Activated naive CD8-positive, alpha-beta T cell treated with anti-CD3 and anti-CD28 coated beads, Interleukin-2, amount 50 U/mL, for 24 hours (primary cell): ENCODE measurements around the gene ADAM12.

Source experiments
- ATAC-seq: fragments of 150-1000 bp; cut with Tn5 transposase; one replicate; pipeline ENCODE4 v1.10.0; 2021
- DNase-seq: peaks from one replicate; pipeline ENCODE4 v3.0.0; 2021
- H3K27ac Mint-ChIP-seq: one replicate; pipeline ENCODE4 v1.8.0; 2021; ENCODE audit warnings: mild to moderate bottlenecking, mixed read lengths
- H3K27me3 Mint-ChIP-seq: one replicate; pipeline ENCODE4 v1.8.0; 2021; ENCODE audit warnings: mixed read lengths
- H3K36me3 Mint-ChIP-seq: one replicate; pipeline ENCODE4 v1.8.0; 2021; ENCODE audit warnings: low read depth, mixed read lengths
- H3K4me1 Mint-ChIP-seq: one replicate; pipeline ENCODE4 v1.8.0; 2021; ENCODE audit warnings: mixed read lengths
- H3K4me3 Mint-ChIP-seq: one replicate; pipeline ENCODE4 v1.8.0; 2021; ENCODE audit warnings: mild to moderate bottlenecking, moderate library complexity, mixed read lengths
- H3K9me3 Mint-ChIP-seq: one replicate; pipeline ENCODE4 v1.8.0; 2021; ENCODE audit warnings: mixed read lengths

The ADAM12 gene

DNA sequence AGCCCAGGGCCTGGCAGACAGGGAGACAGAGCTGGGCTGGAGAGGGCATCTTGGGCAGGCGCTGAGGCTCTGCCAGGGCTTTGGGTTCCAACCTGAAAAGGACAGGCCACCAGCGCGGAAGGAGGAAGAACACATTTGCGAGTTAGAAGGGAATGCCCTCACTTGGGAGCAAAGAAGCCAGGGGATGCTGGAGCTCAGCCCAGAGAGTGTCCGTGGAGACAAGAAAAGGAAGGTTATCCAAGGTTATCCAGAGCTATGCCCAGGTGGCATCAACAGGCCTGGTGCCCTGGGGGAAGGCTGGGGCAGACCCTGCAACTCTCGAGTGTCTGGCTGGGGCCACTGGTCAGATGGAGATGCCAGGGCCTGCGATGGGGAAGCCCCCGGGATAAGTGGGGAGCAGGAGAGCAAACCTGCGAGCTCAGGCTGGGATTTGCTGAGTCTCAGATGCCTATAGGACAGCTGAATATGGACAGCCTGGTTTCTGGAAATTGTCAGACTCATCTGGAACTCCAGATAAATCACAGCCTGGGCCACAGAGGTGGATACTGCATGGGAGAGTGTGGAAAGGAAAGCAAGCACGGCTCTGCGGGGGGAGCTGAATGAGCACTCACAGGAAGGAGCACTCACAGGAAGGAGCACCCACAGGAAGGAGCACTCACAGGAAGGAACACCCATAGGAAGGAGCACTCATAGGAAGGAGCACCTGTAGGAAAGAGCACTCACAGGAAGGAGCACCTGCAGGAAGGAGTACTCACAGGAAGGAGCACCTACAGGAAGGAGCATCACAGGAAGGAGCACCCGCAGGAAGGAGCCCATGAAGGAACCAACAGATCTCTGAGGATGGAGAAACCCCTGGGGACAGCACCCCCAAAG lies 152.1 kb downstream of the ADAM12 start:
- ATAC-seq (no peak), DNase-seq (no peak)
- no peaks in the 10 kb centered on the region for H3K36me3 Mint-ChIP-seq
- H3K4me1 Mint-ChIP-seq, result no peaks in the 10 kb centered on the region
- no peak overlapping the region for H3K27ac Mint-ChIP-seq
- H3K27me3 Mint-ChIP-seq, result no peaks in the 10 kb centered on the region
- no peak overlapping the region for H3K4me3 Mint-ChIP-seq
- peaks cover 13% of the 10 kb centered on the region for H3K9me3 Mint-ChIP-seq

DNA sequence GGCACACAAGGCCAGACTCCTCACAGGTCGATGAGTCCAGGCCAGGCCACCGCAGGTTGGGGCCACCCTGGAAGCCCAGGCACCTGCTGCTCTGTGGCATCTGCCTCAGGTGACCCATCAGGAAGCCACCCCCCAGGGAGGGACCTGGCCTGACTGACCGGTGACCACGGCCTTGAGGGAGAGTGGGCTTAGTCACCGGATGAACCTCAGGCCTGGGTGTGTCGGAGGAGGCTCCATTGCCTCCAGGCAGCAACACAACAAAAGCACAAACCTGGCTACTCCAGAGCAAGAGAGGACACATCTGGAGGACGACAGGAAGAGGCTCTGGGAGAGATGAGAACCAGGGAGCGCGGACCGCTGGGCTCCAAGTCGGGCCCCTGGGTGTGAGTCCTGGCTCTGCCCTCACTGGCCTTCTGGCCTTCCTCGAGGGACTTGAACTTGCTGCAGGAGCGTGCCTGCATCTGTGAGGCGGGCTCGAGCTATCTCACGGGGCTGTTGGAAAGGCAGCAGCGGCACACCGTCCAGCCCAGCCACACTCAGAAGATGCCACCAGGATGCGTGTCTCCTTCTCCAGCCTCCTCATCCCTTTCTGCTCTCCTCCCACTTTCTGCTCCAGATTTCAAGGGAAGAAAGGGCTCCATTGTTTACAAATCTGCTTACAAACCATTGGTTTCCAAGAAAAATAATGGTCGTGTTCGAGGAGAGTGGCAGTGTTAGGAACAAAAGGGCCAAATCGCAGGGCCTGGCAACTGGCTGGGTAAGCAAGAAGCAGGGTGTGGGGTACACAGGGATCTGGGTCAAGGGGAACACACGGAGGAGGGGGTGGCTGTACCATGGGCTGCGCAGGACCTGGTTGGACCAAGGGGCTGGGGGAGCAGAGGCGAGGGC lies 152.9 kb downstream of the ADAM12 start:
- ATAC-seq (no peak), DNase-seq (no peak)
- Mint-ChIP-seq H3K4me3 (no peak overlapping the region), H3K27ac (no peak overlapping the region), H3K27me3 (no peaks in the 10 kb centered on the region), H3K9me3 (peaks cover 13% of the 10 kb centered on the region), H3K36me3 (no peaks in the 10 kb centered on the region), H3K4me1 (no peaks in the 10 kb centered on the region)

DNA sequence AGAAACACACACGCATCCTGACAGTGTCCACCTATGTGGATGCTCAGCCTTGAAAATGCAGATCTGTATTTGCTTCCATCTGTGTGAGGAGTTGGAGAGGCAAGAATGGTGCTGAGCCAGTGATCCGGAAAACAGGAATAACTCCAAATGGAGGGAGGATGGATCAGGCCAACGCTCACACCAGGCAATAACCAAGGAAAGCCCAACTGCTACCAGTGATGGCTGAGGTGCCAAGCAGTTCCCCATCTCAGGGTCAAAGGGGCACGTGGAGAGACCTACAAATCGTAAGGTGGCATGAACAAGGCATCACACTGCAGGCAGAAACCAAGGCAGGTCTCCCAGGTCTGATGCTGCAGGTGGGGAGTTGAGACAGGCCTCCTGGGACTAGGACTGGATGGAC lies 153.6 kb downstream of the ADAM12 start:
- H3K4me1 Mint-ChIP-seq, result no peaks in the 10 kb centered on the region
- H3K27ac Mint-ChIP-seq, result no peak overlapping the region
- no peaks in the 10 kb centered on the region for H3K36me3 Mint-ChIP-seq
- peaks cover 13% of the 10 kb centered on the region for H3K9me3 Mint-ChIP-seq
- no peak for ATAC-seq
- DNase-seq, result no peak
- H3K4me3 Mint-ChIP-seq, result no peak overlapping the region
- no peaks in the 10 kb centered on the region for H3K27me3 Mint-ChIP-seq

DNA sequence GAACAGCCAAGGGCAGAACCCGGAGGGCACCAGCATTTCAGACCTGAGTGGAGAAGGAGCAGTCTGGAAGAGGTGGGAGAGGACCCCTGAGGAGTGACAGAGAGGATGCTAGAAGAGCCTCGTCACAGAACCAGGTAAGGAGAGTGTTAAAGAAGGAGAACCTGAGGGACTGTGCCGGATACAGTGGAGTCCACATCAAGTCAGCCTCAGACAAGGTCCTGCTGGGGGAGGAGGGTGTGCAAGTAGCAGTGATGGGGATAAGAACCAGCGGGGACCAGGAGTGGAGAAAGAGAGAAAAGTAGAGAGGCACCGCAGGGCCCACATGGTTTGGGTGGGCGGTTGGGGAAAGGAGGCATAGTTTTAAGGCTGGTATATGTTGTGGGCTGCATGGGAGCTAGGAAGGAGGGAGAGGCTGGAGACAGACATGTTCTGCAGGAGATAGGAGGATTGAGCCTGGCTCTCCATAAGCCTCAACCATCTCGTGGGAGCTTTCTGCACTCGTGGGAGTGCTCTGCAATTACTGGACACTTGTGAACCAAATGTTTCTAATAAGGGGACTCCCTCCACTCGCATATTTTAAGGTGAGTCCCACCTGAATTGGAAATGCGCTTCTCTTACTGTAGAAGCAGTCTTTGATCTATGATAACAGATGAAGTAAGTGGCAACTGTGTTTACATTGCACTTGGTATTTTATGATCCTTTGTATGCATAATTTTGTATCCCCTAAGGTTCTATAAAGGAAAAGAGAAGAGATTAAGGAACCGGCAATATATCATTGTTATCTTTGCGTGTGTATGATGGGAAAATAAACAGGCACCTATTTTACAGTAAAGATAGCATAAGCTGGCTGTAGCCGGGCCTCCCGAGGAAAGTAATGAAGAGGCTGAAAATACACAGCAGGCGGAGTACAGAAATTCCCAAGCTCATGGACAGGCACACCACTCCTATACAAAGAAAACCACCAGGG lies 154.8 kb downstream of the ADAM12 start:
- DNase-seq (no peak), ATAC-seq (no peak)
- Mint-ChIP-seq H3K36me3 (no peaks in the 10 kb centered on the region), H3K9me3 (peaks cover 13% of the 10 kb centered on the region), H3K27me3 (no peaks in the 10 kb centered on the region), H3K4me1 (no peaks in the 10 kb centered on the region), H3K4me3 (no peak overlapping the region), H3K27ac (no peak overlapping the region)

DNA sequence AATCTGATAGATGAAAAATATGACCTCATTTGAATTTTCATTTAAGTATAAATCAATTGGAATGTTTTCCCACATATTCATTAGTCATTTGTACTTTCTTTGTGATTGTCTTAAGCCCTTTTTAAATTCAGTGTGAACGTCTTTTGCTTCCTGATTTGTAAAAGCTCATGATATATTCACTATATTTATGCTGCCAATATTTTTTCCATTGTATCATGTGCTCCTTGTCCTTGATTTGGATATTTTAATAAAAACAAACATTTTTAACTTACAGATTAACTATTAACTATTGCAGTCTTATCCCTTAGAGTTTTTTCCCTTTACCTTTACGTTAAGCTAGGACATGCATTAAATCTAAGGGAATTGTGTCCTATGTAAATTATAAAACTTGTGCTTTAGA lies 157.7 kb downstream of the ADAM12 start:
- Mint-ChIP-seq H3K27ac (no peak overlapping the region), H3K36me3 (no peaks in the 10 kb centered on the region), H3K4me3 (no peak overlapping the region), H3K4me1 (no peaks in the 10 kb centered on the region), H3K9me3 (no peaks in the 10 kb centered on the region), H3K27me3 (no peaks in the 10 kb centered on the region)
- ATAC-seq, result no peak
- no peak for DNase-seq

DNA sequence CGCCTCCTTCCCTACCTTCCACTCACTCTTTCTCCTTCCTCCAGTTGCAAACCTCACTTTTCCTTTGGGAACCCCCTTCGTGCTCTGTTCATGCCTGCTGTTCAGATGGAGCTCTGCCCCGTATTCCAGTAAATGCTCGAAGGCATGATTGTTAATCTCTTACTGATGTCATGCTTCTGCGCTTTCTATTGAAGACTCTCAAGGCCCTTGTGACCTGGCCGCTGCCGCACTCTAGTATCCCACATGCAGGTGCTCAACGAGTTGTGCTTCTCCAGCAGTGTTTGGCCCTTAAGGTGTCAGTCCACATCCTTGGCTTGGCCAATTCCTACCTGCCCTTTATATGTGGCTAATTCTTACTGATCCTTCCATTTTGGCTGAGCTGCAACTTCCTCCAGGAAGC lies 158.6 kb downstream of the ADAM12 start:
- DNase-seq (no peak), ATAC-seq (no peak)
- Mint-ChIP-seq H3K27ac (no peak overlapping the region), H3K9me3 (no peaks in the 10 kb centered on the region), H3K36me3 (no peaks in the 10 kb centered on the region), H3K4me3 (no peak overlapping the region), H3K27me3 (no peaks in the 10 kb centered on the region), H3K4me1 (no peaks in the 10 kb centered on the region)

DNA sequence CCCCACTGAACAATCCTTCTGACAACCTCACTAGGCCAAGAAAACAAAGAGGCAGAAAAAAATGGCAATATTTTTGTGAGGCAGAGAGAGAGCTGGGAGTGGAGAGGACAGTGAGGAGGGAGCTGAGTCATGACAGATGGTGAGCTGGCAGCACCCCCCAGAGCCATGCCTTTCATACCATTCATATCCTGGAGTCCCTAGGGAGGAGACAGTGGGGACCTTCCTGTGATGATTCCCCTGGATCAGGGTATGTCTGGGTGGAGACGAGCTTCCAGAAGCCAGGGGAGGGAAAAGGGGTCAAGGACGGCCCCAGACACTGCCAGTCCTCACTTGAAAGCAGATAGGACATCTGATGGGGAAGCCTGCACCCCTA lies 160.5 kb downstream of the ADAM12 start:
- DNase-seq, result no peak
- H3K27ac Mint-ChIP-seq, result no peak overlapping the region
- no peak for ATAC-seq
- H3K27me3 Mint-ChIP-seq, result no peaks in the 10 kb centered on the region
- H3K4me3 Mint-ChIP-seq, result no peak overlapping the region
- no peaks in the 10 kb centered on the region for H3K36me3 Mint-ChIP-seq
- no peaks in the 10 kb centered on the region for H3K9me3 Mint-ChIP-seq
- H3K4me1 Mint-ChIP-seq, result no peaks in the 10 kb centered on the region

DNA sequence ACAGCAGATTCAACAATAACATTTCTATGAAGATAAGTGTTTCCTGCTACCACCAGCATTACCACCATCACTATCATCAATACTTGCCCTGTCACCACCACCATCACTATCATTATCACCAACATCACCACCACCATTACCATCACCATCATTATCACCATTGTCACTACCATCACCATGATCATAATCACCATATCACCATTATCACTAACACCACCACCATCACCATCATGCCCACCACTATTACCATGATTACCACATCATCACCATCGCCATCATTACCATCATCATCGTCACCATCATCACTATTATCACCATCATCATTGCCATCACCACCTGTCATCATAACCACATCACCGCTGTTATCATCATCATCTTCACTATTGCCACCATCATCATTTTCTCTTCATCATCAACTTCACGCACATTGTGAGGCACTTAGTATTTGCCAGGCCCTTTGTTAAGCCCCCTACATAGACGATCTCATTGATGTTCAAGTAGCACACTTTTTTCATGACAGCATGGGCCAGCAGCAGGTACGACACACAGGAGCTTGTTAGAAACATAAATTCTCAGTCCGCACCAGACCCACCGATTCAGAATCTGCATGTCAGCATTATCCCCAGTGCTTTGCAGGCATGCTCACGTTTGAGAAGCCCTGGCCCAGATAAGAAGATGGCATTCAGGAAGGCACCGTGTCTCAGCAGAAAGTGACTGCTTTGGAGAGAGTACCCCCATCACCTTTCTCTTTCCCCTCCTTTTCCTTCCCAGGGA lies 161.1 kb downstream of the ADAM12 start:
- Mint-ChIP-seq H3K4me3 (no peak overlapping the region), H3K27ac (no peak overlapping the region), H3K27me3 (no peaks in the 10 kb centered on the region), H3K36me3 (no peaks in the 10 kb centered on the region), H3K9me3 (no peaks in the 10 kb centered on the region), H3K4me1 (no peaks in the 10 kb centered on the region)
- DNase-seq, result no peak
- ATAC-seq, result no peak

DNA sequence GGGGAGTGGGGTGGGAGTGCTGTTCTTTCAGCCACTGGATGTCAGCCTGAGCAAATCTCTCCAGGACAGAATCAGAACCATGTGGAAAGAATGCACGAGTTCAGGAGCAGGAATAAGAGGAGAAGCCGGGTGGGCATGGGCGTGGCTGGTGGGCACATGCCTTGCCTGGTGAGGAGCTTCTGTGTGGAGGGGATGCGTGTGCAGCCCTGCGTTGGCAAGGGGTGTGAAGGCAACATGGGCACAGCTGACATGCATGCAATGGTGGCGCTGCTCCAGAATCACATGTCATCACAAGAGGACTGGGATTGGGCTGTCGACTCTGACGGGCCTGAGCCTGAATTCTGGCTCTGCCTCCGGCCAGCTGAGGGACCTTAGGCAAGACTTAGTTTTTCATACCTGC lies 162.1 kb downstream of the ADAM12 start:
- Mint-ChIP-seq H3K4me3 (no peak overlapping the region), H3K27ac (no peak overlapping the region), H3K36me3 (no peaks in the 10 kb centered on the region), H3K9me3 (no peaks in the 10 kb centered on the region), H3K27me3 (no peaks in the 10 kb centered on the region), H3K4me1 (no peaks in the 10 kb centered on the region)
- DNase-seq (no peak), ATAC-seq (no peak)

DNA sequence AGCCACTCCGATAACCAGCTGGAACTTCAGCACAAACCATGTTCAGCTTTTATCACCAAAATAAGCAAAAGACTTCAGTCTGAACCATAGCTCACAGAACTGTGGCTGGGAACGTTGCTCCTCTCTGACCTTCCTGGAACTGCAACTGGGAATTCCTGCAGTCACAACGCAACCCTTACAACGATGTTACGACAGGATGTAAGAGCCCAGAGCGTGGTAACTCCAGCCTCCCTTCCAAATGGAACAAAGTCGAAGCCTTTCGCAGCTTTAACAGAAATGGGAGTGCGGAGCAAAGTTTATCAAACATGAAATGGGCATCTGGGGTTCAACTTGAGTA lies 162.6 kb downstream of the ADAM12 start:
- ATAC-seq (no peak), DNase-seq (no peak)
- no peaks in the 10 kb centered on the region for H3K27me3 Mint-ChIP-seq
- H3K4me3 Mint-ChIP-seq, result no peak overlapping the region
- no peaks in the 10 kb centered on the region for H3K36me3 Mint-ChIP-seq
- no peaks in the 10 kb centered on the region for H3K4me1 Mint-ChIP-seq
- no peak overlapping the region for H3K27ac Mint-ChIP-seq
- no peaks in the 10 kb centered on the region for H3K9me3 Mint-ChIP-seq

DNA sequence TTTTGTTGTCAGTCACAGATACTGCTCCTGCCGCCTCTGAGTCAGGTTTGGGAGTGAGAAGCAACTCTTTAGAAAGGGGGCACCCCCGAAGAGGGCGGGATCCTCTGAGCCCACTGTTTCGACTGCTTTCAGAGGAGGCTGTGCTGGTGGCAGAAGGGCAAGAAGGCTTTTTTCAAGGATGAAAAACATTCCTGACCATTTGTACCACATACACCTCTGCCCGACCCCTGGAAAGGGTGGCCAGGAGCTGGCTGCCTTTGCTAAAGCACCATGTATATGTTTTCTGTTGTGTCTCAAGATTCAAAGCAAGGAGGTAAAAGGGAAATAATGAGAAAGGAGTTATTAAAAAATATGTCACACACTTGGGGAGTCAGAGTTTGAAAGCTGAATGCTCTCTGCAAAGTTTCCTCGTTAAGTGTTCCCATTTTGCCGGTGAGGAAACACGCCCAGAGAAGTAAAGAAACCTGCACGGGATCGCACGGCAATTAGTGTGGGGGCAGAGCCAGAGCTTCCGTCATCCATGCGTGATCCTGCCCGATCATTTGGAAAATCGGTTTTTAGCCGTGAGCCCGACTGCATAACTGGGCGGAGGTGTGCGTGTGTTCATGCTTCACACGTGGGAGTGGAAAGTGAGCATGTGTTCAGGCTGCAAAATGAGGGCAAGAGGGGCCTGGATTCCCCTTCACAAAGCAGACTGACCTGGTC lies 163.2 kb downstream of the ADAM12 start:
- DNase-seq (no peak), ATAC-seq (no peak)
- H3K27ac Mint-ChIP-seq, result no peak overlapping the region
- H3K27me3 Mint-ChIP-seq, result no peaks in the 10 kb centered on the region
- no peaks in the 10 kb centered on the region for H3K9me3 Mint-ChIP-seq
- H3K36me3 Mint-ChIP-seq, result no peaks in the 10 kb centered on the region
- H3K4me3 Mint-ChIP-seq, result no peak overlapping the region
- no peaks in the 10 kb centered on the region for H3K4me1 Mint-ChIP-seq

DNA sequence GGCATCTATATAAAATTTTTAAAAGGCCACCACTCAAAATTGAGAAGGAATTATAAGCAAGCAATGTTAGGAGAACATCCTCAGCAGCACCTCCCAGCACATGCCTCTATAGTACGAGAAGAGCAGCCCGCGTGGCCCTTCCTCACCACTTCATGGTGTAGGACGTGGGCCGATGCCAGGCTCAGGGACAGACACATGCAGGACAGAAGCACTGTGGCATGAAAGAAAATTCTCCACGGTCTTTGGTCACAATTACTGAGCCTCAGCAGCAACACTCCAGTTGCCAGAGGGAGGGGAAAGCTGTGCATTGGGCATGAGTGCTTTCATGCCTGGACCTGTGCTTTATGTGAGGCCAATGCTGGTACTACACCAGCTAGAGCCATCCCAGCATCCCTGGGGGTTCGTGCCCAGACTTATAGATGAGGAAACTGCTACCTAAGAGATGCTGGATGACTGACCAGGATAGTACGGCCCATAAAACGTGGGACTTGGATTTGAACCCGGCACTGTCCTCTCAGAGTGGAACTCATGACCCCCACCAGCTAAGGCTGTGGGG lies 164.7 kb downstream of the ADAM12 start:
- ATAC-seq (no peak), DNase-seq (no peak)
- Mint-ChIP-seq H3K4me1 (no peaks in the 10 kb centered on the region), H3K27ac (no peak overlapping the region), H3K27me3 (no peaks in the 10 kb centered on the region), H3K4me3 (no peak overlapping the region), H3K36me3 (no peaks in the 10 kb centered on the region), H3K9me3 (no peaks in the 10 kb centered on the region)

DNA sequence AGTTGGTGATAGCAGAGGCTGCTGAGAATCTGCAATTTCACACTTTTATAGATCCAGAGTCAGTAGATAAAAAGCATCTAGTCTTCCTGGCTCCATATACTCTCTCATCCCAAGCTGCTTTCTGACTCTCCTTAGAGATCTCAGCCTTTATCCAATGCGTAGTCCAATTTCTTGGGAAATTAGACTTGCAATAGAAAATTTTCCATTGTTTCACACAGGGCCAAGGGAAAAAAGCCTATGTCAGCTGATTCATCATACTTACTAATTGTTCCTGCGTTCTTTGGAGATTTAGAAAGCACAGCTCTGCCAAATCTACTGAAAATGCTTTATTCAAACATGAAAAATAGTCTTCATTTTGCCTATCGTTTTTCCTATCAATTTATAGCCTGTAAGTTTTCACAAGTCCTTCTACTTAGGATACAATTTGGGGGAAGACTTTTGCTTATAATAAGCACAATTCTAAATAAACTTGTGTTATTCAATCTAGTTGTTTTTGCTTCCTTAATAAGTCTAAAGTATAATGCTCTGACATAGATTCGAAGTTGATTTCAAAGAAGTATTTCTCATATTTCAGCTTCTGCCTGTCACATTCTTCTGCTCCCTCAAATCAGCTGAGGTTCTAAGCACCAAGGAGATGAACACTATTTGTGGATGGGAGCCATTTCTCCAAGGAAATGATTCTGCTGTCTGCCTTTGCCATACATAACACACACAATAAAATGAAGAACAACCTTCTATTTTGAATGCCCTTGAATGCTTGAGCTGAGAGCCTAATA lies 165.4 kb downstream of the ADAM12 start:
- Mint-ChIP-seq H3K36me3 (no peaks in the 10 kb centered on the region), H3K4me1 (no peaks in the 10 kb centered on the region)

More for the DNA sequence above, 165.4 kb downstream of the ADAM12 start:
- Mint-ChIP-seq H3K27ac (no peak overlapping the region), H3K9me3 (no peaks in the 10 kb centered on the region), H3K27me3 (no peaks in the 10 kb centered on the region), H3K4me3 (no peak overlapping the region)
- DNase-seq (no peak), ATAC-seq (no peak)
